AG09309 (cell line): ENCODE data around the gene STPG1.

Experiments used
- DNase-seq: peaks from one replicate; pipeline ENCODE4 v3.0.0-alpha.2; 2010; ENCODE audit warnings: low read depth
- H3K4me3 ChIP-seq: 2 replicates; pipeline ENCODE4 v1.5.1; 2011; ENCODE audit warnings: mild to moderate bottlenecking, low read depth, low read length, moderate library complexity; ENCODE audit not compliant: control insufficient read depth
- TF ChIP-seq, protein P1 (sequence below): IDR thresholded peaks from 2 replicates; pipeline ENCODE4 v1.5.1; 2011; ENCODE audit warnings: mild to moderate bottlenecking, low read depth, low read length, inconsistent platforms; ENCODE audit not compliant: insufficient read depth, control insufficient read depth; ENCODE audit errors: missing control alignments

STPG1 gene

DNA sequence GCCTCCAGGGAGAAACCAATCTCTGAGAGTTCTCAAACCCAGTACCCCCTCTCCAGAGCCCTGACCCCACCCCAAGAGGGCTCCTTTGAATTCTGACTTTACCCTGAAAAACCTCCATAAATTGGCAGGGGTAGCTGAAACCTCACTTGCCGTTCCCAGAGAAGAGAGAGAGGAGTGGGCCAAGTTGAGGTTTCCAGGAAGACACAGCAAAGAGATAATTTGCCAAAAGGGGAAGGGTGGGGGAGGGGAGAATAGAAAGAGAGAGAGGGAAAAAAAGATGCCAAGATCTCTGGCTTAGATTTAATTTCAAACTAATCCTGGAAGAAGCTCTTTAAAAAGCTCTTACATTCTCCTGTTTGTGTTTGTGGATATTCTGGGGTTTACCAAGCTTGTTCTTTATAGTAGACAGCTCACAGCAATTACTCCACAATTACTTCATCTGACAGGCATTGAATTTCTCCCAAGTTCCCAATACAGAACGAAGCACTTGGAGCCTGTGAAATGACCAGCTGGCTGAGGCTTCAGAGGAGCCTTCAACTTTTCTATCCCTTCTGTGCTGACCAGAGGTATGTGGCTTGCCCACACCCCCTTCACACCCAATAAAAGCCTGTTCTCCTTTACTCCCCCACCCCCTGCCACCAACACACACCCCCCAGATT, 95.5 kb downstream of the STPG1 start:
- TF ChIP-seq, protein P1, sequence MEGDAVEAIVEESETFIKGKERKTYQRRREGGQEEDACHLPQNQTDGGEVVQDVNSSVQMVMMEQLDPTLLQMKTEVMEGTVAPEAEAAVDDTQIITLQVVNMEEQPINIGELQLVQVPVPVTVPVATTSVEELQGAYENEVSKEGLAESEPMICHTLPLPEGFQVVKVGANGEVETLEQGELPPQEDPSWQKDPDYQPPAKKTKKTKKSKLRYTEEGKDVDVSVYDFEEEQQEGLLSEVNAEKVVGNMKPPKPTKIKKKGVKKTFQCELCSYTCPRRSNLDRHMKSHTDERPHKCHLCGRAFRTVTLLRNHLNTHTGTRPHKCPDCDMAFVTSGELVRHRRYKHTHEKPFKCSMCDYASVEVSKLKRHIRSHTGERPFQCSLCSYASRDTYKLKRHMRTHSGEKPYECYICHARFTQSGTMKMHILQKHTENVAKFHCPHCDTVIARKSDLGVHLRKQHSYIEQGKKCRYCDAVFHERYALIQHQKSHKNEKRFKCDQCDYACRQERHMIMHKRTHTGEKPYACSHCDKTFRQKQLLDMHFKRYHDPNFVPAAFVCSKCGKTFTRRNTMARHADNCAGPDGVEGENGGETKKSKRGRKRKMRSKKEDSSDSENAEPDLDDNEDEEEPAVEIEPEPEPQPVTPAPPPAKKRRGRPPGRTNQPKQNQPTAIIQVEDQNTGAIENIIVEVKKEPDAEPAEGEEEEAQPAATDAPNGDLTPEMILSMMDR: no peak
- H3K4me3 ChIP-seq: no peak overlapping the region
- DNase-seq: no peak

DNA sequence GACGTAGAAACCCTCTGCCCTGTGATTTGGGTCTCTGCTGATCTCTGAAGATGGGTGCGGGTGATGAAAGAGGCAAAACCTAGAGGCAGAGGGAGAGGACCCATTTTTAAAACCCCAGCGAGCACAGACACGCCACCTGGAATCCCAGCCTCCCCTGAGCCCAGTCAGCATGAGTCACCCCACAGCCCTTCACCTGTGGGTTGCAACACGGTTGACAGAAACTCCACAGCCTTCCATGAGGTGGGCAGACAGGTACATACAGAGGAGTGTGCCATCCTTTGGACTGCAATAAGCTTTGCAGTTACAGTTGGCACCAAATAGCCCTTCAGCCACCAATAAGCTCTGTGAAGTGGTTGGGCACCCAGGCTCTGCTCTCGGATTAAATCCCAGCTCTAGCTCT, 96.5 kb downstream of the STPG1 start:
- TF ChIP-seq, protein P1: no peak
- no peak for DNase-seq

DNA sequence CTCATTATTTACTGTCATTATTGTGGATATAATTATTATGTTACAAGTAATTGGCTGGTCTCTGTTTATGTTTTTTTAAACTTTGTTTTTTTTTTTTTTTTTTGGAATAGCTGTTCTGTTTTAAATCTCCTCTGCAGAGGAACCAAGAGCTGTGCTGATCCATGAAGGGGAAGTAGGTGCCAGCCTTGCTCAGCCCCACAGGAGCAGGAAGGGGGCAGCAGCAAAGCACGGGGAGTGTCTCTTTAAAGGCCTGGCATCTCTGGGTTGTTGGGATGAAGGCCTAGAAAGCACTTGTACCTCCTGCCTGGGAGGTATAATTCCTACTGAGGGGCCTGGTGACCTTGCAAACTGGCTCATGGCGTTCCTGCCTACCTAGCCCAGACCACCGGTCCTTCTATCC, 96.9 kb downstream of the STPG1 start:
- H3K4me3 ChIP-seq: no peak overlapping the region
- TF ChIP-seq, protein P1: no peak
- no peak for DNase-seq

More for the DNA sequence above, 96.5 kb downstream of the STPG1 start:
- no peak overlapping the region for H3K4me3 ChIP-seq

DNA sequence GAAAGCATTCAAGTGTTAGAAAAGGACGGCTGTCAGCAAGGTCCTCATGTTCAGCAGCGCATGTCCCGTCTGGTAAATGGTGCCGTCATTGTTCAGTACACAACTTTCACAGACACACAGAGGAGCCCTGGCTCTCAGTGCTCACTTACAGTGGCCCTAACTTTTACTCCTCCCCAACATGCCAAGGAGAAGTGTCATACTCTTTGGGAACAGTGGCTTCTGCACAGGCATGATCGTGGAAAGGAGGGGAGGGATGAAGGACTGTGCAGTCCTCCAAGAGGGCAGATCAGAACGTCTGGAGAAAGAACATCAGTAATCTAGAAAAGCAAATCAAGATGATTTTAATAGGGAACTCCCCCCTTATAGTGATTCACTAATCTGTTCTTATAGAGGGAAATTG, 98.2 kb downstream of the STPG1 start:
- DNase-seq: no peak
- H3K4me3 ChIP-seq: no peak overlapping the region
- TF ChIP-seq, protein P1: no peak

DNA sequence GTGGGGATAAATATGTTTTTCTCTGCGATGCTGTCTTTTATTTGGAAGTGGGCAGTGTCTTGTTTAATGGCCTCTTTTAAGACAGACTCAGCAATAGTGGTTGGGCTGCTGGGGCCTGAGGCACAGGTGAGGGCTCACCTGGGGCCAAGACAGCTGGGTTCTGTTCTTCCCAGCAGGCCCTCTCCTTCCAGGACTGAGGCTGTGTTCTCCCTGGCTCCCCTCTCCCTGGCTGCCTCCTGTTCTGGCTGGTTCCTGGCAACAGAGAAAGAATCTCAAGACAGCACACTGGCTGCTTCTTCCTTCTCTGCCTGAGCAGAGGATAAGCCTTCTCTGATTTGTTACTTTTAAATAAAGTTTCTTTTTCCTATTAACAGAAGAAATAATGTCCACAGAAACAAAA, 101.8 kb downstream of the STPG1 start:
- TF ChIP-seq, protein P1: no peak
- H3K4me3 ChIP-seq: no peak overlapping the region
- no peak for DNase-seq

DNA sequence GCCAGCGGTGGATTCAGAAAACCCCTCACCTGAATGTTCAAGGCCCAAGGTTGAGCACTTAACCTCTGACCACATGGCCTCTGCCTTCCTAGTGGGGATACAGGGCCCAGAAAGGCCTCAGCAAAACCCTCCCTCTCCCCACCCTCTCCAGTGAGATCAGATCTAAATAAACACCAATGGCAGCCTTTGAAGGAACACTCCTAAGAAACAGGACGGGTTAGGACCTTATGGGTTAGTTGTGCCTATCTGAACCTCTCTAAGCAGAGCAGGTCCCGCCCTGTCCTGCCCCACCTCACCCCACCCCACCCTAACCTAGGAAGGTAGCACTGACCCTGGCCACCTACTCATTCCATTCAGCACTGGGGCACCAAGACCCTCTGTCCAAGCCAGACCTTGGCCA, 102.3 kb downstream of the STPG1 start:
- DNase-seq: no peak
- TF ChIP-seq, protein P1: no peak

DNA sequence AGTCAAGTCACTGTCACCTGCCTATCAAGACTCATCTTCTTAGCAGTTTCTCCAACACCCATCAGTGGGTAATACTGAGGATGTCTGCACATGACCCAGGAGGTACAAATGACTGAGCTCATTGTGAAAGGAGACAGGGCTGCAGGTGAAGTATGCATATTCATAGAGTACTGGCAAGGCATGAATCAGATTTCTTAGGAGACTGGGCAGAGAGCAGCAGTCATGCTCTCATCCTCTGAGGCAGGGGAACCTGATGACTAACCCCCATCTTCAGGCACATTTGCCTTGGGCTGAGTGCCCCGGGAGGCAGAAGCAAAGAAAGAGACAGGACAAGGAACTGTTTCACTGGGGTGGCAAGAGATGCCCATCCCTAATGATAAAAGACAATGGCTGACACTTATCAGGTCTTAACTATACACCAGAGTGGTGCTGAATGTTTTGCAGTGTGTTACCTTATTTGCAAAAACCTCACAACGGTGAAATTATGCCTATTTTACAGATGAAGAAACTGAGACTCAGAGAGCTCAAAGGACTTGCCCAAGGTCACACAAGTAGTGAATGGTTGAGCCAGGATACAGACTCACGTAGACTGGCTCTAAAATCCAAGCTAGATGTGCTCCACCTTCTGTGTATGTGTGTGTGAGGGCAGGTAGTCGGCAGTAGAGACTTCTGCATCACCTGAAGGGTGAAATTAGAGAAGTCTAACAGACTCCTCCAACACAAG, 103.7 kb downstream of the STPG1 start:
- no peak for DNase-seq
- TF ChIP-seq, protein P1: no peak
- H3K4me3 ChIP-seq: no peak overlapping the region

More for the DNA sequence above, 102.3 kb downstream of the STPG1 start:
- no peak overlapping the region for H3K4me3 ChIP-seq
